ENCODE results near the gene CLEC16A.

The CLEC16A gene

DNA sequence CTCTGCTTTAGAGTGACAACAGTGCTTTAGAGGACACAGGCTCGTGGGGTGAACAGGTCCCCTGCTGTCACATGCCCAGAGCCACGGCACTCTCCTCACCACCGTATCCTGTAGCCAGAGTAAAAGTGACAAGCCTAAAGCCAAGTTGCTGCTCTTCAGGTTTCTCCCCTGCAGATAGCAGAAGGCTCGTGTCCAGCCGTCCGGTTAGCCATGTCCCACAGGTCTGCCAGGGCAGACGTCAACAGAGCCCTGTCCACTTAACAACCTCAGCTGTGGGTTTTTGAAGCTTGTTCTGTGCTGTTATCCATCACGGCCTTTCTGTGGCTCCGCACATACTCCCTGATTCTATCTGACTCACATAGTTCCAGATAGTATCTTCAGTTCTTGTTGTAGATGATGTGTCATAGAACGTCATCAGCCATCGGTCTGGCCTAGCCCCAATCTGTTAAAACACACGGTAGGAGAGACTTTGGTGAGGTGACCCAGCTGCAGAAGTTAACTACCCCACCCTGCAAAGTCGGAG, 211.0 kb downstream of the CLEC16A start:
- no peak for DNase-seq (ENCODE audit: low read depth in 2 of 2)

DNA sequence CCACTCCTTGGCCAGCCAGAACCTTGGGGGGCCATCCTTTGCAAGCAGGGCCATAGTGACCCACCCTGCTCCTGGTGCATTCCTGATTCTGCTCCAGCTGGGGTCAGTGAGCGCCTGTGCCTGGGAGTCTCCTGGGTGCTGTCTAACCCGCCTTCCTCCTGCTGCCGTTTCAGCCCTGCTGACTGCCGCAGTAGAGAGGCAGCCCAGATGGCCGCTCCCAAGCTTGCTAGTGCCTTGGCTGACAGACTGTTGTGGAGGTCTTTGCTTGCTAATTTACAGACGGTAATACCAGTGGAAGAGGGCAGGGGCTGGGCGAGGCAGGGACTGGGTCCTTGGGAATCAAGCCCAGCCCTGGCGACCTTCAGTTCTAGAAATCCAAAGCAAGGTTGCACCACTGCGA, 212.0 kb downstream of the CLEC16A start:
- no peak for DNase-seq (ENCODE audit: low read depth in 2 of 2)

DNA sequence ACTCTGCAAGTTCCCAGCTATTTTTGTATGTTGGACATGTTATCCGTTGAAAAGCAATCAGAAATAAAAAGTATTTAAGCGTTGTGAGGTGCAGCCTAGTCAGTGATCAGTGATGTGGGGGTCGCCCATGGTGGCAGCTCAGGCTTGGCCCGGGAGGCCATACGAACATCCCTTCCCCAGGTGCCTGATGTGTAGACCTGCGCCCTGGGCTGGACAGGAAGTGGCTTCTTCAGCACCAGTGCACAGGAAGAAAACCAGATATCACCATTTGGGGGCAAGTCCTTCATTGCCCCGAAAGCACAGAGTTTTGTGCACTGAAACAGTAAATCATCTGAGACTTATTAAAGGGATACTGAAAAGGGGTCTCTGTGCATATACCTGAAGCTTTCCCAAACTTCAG, 212.8 kb downstream of the CLEC16A start:
- DNase-seq (ENCODE audit: low read depth in 2 of 2), result no peak

DNA sequence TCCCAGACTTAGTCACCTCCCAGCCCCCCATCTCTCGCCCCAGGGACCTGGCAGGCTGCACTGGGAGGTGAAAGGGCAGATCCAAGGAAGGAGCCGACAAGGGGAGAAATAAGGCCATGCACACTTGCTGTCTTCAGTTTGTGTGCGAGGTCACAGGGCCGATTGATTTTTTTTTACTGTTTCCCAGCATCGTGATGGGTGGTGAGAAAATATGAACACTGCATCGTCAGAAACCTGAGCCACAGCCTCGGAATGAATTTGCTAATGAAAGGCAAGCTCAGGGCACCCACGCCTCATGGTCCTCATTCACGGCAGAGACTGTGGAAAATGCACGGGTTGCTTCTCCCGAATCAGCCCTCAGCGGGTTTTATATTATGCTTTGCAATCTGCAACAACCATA, 213.7 kb downstream of the CLEC16A start:
- DNase-seq (ENCODE audit: low read depth in 2 of 2), result no peak

DNA sequence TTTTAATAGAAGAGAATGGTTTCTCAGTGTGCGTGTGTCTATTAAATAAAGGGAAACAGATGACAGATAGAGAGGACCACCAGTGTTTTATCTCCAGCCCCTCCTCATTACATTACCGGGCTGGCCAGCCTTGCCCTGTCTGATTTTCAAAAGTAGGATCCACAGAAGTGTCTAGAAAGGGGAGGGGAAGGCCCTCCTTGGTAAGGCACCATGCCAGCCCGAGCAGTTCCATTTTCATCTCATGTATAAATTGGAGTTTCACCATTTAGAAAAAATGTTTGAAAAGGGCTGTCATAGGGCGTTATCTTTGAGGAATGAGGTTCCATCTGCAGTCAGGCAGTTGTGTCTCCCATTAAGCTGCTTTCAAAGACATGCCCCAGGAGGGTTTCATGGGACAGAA, 214.9 kb downstream of the CLEC16A start:
- no peak for DNase-seq (ENCODE audit: low read depth in 2 of 2)

DNA sequence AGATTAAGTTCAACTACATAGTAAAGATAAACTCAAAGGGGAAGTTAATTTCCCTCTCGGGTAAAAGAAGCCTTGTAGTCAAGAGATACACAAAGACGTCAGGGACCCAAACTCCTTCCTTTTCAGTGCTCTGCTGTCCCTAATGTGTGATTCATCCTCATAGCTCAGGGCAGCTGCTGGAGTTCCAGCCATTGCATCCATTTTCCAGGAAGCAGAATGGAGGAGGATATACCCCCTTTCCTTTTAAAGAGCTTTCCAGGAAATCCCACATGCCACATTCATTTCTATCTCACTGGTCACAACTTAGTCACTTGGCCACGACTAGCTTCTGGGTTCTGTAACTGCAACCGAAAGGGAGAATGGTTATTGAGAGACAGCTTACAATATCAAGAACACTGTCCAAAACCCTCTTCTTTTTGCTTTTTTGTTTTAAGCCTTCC, 216.3 kb downstream of the CLEC16A start:
- DNase-seq (ENCODE audit: low read depth in 2 of 2), result no peak

DNA sequence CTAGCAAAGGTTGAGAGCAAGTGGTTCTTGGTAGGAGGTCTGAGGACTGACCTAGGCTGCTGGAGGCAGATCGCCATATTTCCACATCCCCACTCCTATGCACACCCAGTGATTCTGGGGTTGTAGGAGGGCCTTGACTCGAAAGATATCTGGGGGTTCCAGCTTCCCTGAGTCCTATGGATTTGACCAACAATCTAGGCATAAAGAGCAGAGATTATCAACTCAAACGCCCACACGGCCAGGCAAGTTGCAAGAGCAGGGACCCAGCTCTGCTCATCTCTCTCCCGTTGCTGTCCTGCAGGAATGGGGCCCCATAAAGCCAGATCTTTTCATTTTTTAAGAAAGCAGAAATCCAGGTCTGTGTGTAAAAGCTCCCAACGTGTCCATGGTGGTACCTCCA, 217.1 kb downstream of the CLEC16A start:
- DNase-seq (ENCODE audit: low read depth in 2 of 2), result no peak

DNA sequence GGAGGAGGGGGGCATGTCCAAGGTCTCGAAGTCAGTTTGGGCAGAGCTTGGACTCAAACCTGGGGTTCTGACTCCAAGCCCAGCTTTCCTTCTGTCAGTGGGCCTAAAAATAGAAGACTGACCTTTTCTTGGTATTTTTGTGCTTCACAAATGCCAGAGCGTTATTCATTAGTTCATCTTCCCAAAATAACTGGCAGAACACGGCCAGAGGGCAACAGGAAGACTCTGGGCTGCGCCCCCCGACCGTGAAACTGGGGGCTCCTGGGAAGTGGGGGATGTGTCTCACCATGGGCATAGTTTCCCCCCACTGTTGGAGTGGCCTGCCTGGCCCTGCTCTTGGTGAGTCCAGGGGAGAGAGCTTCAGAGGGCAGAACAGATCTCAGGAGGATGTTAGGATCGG, 217.6 kb downstream of the CLEC16A start:
- no peak for DNase-seq (ENCODE audit: low read depth in 2 of 2)

DNA sequence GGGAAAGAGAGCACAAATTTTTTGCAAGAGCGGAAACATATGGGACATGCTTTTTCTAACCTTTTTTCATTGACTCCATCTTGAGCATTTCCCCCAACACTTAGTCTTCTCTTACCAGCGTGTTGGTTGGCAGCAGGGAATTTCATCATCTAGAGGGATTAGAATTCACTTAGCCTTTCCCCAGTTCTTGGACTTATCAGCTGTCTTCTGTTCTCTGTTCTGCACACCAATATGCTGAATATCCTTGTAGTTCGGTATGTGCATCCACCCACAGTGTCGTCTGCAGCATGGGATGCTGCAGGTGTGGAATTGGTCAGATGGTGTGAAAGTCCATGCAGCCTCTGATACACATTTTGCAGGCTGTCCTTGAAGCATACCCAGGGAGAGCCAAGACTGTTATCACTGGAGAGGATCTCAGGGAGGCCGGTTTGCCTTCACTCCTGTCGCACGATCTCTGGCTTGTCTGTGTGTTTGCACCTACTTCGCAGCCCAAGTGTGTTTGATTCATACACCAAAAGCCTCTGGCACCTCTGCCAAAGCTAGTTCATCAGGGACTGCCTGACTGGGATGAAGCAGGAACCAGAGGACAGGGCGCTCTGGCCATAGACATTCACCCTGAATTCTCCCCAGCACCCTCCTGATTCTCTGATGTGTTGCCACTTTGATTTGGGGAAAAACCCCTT, 218.4 kb downstream of the CLEC16A start:
- DNase-seq (ENCODE audit: low read depth in 2 of 2), result no peak

DNA sequence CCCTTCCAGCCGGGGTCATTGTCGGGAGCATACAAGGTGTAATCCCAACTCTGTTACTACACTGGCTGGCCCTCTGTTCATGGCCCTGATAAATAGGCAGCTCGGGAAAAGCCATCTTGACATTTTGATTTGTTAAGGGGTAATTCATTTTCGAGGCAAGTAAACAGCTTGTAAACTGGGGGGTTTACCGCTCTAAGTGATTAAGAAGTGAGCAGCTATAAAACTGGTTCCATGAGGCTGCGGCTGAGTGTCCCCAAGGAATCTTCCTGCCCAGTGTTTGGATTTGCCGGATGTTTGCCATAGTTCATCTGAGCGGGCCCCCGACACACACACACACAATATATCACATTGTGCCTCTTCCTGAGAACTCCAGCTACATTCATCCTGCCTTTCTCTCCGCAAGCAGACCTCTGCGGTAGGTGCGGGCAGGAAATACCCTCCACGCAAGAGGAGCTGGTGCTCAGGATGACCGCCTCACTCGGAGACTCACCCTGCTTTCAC, 219.4 kb downstream of the CLEC16A start:
- no peak for DNase-seq (ENCODE audit: low read depth in 2 of 2)

DNA sequence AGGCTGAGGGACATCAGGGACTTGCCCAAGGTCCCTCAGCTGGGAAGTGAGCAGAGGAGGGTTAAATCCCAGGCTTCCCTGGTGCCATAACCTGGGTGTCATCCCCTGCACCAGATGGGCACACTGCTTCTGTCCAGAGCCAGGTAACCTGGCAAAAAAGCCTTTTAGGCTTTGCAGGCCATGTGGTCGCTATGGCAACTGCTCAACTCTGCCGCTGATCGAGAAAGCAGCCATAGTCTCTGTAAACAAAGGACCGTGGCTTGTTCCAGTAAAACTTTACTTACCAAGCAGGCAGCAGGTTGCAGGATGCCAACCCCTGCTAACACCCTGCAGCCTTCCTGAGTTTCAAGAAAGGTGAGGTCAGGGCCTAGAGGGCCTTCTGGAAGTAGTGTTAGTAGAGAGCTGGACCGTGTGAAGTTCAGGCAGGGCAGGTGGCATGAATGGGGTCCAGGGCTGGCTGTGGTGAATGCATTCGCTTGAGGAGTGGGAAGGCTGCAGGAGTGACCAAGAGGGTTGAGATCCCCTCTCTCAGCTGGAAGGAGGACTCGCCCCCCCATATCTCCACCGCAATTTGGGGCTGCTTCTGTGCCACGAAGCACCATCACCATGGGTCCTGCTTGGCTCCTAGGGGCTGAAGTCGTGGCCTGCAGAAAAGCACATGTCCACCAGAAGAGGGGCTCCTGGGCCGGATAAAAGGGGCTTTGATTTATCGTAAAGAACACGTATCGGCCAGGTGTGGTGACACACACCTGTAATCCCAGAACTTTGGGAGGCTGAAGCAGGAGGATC, 220.3 kb downstream of the CLEC16A start:
- no peak for DNase-seq (ENCODE audit: low read depth in 2 of 2)

DNA sequence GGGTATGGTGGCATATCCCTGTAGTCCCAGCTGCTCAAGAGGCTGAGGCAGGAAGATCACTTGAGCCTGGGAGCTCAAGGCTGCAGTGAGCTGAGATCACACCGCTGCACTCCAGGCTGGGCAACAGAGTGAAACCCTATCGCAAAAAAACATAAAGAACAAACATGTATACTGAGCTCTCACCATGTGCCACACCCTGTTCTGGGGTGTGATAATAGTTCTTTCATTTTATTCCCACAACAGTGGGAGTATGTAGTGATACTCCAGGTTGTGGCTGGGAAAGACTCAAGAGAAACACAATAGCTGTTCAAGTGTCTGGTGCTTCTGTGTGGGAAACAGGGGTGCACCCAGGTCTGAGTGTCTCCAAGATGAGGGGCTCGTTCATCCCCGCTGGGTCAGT, 221.0 kb downstream of the CLEC16A start:
- no peak for DNase-seq (ENCODE audit: low read depth in 2 of 2)

DNA sequence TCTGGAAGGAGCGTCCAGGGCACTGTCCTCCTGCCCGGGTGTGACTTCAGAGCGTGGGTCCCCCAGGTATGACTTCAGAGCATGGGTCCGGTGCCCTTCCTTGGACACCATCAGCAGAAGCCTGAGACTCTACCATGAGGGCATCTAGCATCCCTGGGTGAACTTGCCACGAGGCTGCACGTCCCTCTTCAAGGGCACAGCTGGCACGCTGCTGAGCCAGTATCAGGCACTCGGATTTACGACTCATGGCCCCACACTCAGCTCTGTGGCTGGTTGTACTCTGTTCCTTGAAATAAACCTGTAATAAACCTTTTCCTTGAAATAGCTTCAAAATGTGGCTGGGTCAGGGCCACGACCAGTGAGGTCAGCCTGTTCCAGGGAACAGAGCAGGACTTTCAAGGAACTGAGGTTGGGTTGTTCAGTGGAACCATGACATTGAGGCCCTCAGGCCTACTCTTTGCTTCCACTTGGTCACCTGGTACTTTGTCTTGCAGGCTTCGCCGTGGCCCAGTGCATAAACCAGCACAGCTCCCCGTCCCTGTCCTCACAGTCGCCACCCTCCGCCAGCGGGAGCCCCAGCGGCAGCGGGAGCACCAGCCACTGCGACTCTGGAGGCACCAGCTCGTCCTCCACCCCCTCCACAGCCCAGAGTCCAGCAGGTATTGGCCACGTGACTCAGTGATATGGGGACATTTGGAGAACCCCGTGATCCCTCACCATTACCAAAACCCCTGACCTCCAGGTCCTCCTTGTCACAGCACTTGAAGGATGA, 221.7 kb downstream of the CLEC16A start:
- DNase-seq (ENCODE audit: low read depth in 2 of 2), result no peak

DNA sequence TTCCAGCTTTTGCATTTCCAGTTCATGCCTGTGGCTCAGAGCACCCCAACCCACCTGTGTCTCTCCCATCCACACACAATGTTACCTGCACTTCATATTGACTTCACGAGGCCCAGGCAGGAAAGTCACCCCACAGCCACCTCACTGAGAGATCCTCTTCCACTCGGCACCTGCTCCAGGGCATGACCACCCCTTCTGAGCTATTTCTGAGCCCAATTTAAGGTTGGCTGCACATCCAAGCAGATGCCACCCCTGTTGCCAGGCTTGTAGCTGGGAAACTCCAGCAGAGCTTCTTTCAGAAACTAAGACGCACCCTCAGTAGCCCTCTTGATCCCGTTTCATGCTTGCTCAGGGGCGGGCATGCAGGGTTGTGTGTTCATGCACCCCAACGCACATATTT, 223.2 kb downstream of the CLEC16A start:
- DNase-seq (ENCODE audit: low read depth in 2 of 2), result no peak

DNA sequence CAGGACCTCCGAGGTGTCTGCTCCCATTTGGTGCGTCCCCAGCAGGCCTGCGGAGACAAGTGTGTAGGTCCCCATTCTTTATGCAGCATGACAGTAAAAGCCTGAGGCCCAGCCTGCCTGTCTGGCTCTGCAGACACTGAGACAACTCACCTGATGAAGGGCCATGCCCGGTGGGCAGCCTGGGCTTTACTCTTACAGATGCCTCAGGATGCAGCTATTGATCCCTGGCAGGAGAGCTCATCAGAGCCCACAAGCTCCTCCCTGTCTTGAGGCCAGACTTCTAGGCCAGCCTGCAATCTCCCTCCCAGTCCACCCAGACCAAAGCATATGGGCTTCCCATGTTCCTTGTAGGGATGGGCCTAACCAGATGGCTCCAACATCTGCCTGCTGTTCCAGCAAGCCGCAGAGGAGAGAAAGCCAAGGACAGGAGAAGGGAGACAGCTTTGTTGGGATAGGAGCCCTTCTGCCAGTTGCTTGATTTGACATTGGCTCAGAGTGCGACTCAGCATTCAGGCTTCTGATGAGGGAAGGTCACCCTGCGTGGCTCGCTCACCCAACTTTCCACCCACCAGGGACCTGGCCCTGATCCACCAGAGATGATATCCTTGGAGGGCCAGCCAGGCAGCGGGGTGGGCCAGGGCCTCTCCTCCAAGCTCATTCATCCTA, 224.2 kb downstream of the CLEC16A start:
- DNase-seq (ENCODE audit: low read depth in 2 of 2), result no peak

DNA sequence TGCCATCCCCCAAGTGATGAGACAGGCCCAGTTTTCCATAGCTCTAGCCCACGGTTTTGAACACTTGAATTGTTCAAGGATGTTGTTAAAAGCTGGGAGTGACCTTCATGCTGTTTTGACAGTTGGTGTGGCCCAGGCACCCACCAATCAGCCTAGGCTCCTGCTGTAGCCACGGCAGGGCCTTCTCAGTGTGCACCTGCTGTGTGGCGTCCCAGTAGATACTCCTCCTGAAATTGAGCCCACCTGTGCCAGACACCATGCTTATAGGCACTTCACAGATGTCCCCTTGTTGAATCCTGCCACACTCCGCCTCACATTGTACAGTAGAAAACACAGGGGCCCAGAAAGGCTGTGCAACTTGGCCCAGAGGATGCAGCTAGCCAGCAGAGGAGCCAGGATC, 225.3 kb downstream of the CLEC16A start:
- no peak for DNase-seq (ENCODE audit: low read depth in 2 of 2)

DNA sequence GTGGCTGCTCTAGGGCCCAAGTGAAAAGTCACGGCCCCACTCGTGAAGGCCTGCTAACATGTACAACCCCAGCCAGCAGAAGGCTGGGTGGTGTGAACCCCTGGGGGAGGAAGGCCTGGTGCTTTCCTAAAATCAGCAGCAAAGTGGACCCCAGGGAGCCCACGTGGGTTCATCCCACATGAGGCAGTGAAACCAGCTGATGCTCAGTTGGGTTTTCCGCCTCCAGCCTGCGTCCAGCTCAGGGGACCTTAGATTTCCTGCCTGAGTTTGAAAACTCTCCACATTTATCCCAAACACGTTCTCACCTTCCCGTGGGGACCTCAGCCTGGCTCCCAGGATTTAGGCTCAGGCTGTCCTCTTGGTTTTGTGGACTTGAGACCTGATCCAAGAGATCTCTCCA, 225.8 kb downstream of the CLEC16A start:
- no peak for DNase-seq (ENCODE audit: low read depth in 2 of 2)

DNA sequence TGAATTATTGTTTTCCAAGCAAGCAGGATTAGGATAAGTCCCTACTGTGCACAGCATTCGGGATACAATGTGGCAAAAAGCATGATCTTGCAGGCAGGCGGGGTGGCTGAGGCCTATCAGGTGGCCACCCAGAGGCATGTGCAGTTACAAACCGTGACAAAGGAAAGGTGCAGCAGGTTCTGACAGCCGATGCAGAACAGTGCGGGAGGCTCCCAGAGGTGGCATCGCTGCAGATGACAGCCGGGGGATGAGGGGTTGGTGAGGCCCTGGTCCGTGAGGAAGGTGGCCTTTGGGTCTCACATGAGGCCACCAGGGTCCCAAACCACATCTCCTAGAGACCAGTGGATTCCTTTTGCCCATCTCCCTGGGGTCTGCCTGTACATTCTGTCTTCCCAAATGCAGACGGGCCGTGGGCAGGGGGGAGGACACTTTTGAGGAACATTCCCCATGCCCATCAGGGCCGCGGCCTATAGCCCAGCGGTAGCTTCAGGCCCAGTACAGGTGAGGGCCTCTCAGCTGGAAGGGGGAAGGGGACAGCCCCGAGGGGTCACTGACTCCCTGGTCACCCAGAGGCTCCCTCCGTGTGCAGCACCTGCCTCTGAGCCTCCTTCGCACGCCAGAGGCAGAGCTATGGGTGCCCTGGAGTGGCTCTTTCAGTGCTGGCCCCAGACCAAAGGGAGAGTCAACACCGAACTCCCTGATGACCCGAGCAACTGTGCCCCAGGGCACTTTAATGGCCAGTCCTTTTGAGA, 226.5 kb downstream of the CLEC16A start:
- DNase-seq (ENCODE audit: low read depth in 2 of 2), result no peak

DNA sequence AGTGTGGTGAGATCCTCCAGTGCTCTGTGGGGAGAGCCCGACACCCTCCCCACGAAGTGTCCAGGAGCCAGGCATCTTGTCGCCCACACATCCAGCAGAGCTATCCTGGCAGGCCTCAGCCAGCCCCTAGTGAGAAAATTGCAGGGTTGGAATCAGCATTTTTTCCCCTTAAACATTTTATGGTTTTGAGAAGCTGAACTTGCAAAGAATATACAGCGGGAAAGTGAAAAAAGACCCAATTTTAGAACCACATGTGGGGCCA, 227.0 kb downstream of the CLEC16A start:
- DNase-seq (ENCODE audit: low read depth in 2 of 2), result no peak

DNA sequence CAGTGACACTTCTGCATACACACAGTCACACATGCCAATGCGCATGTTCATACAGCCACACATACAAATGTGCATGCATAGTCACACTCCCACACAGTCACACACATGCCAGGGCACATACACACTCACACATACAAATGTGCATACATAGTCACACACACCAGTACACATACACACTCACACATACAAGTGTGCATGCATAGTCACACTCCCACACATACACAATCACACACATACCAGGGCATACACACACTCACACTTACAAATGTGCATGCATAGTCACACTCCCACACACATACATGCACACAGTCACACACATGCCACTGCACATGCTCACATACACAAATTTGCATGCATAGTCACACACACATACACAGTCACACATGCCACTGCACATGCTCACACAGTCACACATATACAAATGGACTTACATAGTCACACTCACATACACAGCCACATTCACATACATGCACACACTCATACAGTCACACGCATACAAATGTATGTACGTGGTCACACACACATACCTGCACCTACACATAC, 227.5 kb downstream of the CLEC16A start:
- DNase-seq (ENCODE audit: low read depth in 2 of 2), result no peak

DNA sequence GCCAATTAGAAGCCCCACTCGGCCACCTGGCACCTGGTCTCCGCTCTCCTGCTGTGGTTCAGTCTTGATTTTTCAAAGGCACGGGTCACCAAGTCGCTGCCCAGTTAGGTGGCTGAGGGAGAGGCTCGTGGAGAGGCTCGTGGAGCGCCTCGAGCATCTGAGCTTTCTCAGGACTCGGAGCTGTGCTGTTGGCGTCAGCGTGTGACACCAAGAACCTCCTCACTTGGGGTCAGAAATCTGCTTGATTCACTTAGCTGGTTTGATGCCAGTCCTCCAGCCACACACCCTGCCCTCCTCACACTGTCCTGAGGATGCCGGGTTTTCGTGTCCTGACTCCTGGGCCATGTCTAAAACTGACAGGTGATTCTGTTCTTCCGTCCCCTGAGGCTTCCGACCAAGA, 229.1 kb downstream of the CLEC16A start:
- no peak for DNase-seq (ENCODE audit: low read depth in 2 of 2)

Measured in stimulated activated CD4-positive, alpha-beta T cell treated with anti-CD3 and anti-CD28 coated beads, Interleukin-12 subunit alpha, Interleukin-12 subunit beta, amount 100 ng/mL, for 24 hours (primary cell).